AG10803 (cell line): ENCODE measurements around the gene CDH23.
A peak's percentile ranks its signal among the peaks of the same experiment; 100 is the strongest.

ENCODE experiments used
- DNase-seq: peaks from one replicate; pipeline ENCODE4 v3.0.0; 2010; ENCODE audit warnings: low read depth
- H3K4me3 ChIP-seq: 2 replicates; pipeline ENCODE4 v1.5.1; 2011; ENCODE audit warnings: mild to moderate bottlenecking, low read length, control low read depth
- TF ChIP-seq, protein P1 (sequence below): conservative IDR thresholded peaks from 2 replicates; pipeline ENCODE4 v1.5.1; 2011; ENCODE audit warnings: mild to moderate bottlenecking, low read length, control low read depth, inconsistent platforms

CDH23 gene

DNA sequence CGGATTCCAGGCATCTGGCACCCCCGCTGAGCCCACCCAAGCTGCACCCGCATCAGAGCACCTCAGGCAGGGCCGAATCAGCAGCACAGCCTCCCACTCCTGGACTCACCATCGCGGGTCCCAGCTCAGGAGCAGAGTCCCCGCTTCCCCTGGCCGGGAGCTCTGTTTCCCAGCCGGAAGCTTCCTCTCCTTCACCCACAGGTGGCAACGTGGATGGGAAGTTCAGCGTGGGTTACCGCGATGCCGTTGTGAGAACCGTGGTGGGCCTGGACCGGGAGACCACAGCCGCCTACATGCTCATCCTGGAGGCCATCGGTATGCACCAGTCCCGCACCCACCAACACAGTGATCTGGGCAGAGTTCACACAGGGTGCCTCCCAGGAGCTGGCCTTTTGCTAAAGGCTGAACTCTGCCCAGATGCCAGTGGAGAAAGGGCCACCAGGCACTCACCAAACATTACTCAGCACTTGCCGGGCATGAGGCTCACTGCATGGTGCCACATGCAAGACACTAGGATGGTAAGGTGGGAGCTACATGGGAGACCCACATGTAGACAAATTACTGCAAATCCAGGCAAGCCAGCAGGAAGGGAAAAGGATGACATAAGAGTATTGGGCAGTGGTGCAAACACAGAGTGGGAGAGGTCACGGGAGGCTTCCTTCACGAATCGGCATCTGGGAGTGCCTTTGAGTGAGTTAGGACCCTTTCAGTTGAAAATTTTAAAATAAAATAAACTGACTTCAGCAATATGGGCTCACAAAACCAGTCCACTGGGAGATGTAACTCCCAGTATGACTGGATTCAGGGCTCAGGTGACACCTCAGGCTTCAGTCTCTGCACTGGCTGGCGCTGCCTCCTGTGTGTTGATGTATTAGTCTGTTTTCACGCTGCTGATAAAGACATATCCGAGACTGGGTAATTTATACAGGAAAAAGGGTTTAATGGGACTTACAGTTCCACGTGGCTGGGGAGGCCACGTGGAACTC, 312.5 kb downstream of the CDH23 start:
- H3K4me3 ChIP-seq = no peak overlapping the region
- DNase-seq = no peak
- TF ChIP-seq, protein P1, sequence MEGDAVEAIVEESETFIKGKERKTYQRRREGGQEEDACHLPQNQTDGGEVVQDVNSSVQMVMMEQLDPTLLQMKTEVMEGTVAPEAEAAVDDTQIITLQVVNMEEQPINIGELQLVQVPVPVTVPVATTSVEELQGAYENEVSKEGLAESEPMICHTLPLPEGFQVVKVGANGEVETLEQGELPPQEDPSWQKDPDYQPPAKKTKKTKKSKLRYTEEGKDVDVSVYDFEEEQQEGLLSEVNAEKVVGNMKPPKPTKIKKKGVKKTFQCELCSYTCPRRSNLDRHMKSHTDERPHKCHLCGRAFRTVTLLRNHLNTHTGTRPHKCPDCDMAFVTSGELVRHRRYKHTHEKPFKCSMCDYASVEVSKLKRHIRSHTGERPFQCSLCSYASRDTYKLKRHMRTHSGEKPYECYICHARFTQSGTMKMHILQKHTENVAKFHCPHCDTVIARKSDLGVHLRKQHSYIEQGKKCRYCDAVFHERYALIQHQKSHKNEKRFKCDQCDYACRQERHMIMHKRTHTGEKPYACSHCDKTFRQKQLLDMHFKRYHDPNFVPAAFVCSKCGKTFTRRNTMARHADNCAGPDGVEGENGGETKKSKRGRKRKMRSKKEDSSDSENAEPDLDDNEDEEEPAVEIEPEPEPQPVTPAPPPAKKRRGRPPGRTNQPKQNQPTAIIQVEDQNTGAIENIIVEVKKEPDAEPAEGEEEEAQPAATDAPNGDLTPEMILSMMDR = no peak

DNA sequence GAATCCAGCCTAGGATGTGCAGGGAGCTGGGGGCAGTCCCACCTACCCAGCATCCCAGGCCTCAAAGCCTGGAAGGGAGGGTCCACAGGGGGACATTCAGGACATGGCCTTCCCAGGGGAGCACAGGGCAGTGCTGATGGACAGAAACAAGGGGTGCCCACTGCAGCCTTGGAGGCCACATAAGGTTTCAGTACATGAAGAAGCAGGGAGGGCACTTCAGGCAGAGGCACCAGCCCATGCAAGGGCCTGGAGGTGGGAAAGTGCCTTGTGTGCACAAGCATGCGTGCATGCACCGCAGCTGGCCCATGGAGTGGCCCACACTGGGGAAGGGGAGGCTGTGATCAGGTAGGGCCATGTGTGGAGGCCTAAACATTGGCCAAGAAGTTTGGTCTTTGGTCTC, 313.8 kb downstream of the CDH23 start:
- no peak for DNase-seq
- TF ChIP-seq, protein P1 = no peak
- no peak overlapping the region for H3K4me3 ChIP-seq

DNA sequence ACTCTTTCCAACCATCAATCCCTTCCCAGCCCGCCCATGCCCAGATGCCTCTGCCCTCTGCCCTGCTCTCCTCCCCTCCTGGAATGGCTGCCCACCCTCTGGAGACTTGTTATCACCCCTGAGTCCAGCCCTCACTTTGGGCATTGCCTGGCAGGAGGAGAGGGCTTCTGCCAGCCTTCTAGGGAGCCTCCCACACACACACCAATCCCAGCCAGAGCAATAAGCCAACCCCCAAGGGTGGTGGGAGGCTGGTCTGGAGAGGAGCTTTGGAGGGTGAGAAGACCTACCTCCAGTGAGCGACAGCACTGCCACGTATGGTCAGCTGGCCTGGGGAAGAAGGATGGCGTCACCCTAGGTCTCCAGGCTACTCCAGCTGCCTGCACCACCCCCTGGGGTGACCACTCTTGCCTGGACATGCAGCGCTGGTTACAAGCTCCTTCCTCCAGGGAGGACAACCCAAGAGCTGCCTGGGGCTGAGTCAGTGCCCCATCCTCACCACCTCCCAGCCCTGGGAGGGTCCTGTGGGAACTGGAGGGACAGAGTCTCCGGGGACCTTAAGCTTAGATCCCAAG, 314.4 kb downstream of the CDH23 start:
- TF ChIP-seq, protein P1 = no peak
- DNase-seq = no peak
- H3K4me3 ChIP-seq = no peak overlapping the region

DNA sequence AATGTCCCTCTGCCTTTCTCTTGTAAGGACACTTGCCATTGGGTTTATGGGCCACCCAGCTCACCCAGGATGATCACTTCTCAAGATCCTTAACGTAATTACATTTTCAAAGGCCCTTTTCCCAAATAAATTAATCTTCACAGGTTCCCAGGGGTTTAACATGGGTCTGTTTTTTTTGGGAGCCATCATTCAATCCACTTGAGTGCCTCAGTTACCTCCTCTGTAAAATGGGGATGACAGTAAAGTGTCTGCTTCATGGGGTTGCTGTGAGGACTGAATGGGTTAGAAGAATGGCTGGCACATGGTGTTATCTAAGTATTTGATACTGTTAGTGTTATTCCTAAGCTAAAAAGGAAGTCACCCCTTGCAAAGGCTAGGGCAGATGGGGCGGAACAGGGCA, 315.4 kb downstream of the CDH23 start:
- no peak overlapping the region for H3K4me3 ChIP-seq
- DNase-seq = no peak
- TF ChIP-seq, protein P1 = no peak

DNA sequence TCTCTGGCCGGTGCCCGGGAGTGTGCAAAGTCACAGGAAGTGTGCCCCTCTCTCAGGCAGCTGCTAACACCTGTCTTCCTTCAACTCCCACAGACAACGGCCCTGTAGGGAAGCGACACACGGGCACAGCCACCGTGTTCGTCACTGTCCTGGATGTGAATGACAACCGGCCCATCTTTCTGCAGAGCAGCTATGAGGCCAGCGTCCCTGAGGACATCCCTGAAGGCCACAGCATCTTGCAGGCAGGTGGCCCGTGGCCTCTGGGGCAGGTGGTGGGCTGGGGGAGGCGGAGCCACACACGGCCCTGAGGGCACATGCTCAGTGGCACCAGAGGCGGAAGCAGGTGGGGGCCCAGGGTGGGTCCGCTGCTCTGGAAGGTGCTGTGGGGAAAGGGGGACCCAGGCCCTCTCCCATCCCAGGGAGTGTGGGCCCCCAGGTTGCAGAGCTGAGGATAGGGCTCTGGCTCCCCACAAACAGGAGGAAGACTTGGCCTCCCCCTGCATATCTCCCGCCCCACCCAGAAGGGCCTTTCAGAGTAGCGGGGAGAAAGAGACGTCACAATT, 315.9 kb downstream of the CDH23 start:
- TF ChIP-seq, protein P1 = no peak
- H3K4me3 ChIP-seq = no peak overlapping the region
- DNase-seq = no peak

DNA sequence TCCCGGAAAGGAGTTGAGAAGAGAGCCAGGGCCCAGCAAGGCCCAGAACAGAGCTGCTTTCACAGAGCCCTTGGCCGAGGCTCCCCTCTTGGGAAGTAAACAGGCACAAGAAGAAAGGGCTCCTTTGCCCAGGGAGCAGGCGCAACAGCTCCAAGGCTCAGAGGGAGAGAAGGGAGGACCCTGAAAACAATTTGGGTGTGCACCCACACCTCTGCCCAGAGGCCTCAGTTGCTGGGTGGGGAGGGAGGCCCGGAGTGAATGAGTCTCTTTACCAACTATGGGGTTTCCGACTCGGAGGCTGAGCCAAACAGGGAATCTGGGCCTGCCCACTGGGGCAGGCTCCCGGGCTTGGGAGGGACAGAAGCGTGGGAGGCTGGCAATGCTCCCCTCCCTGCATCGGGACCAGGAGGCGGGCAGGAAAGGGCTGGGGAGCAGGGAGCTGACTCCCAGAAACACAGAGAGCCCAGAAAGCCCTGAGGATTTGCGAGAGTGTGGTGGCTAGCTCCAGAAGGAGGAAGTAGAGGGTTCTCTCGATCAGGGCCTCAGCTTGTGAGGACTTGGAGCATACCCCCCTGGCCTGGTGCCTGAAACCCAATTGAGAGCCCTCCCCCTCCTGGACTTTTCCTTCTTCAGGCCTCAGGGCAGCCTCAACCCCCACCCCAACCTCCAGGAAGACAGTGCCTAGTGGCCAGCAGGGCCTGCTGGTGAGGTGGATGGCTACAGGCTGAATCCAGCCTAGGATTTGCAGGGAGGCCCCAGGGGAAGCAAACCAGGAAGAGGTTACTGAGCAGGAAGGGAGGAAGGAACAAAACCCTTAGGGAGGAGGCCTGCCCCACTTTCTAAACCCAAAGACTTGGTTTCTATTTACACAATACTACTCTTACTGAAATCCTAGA, 316.7 kb downstream of the CDH23 start:
- DNase-seq = peak; percentile 92
- H3K4me3 ChIP-seq = no peak overlapping the region; the same call in 1 of the 2 replicates
- TF ChIP-seq, protein P1 = peak; percentile 47
